Measurements from ENCODE around the gene EPGN.

DNA sequence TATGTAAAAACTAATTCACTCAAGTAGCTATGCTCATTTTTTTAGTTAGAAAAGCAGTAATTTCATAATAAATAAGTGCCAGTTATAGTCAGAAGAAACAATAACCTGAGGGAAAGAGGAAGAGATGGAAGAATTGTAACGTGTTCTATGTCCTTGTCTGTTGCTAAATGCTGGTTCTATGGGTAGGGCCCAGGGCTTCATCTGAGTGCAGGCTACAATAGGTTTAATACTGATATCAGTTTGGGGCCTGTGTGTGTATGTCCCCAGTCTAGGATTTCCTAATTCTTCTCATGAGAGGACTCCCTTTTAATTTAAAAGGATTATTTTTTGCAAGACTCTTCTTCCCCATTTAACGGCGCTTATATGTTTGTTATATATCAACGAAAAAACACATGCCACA lies 53.4 kb downstream of the EPGN start:
- TF ChIP-seq, protein P1, sequence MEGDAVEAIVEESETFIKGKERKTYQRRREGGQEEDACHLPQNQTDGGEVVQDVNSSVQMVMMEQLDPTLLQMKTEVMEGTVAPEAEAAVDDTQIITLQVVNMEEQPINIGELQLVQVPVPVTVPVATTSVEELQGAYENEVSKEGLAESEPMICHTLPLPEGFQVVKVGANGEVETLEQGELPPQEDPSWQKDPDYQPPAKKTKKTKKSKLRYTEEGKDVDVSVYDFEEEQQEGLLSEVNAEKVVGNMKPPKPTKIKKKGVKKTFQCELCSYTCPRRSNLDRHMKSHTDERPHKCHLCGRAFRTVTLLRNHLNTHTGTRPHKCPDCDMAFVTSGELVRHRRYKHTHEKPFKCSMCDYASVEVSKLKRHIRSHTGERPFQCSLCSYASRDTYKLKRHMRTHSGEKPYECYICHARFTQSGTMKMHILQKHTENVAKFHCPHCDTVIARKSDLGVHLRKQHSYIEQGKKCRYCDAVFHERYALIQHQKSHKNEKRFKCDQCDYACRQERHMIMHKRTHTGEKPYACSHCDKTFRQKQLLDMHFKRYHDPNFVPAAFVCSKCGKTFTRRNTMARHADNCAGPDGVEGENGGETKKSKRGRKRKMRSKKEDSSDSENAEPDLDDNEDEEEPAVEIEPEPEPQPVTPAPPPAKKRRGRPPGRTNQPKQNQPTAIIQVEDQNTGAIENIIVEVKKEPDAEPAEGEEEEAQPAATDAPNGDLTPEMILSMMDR (IDR thresholded peaks at IDR 0.05; ENCODE audit: insufficient read depth, low read depth, low read length) = no peak
- TF ChIP-seq EZH2 (IDR thresholded peaks at IDR 0.05; ENCODE audit: insufficient read depth, low read length) = no peak

All from astrocyte (in vitro differentiated cells and primary cell).